PFSK-1 (cell line): Measurements from ENCODE around the gene SRPK2.

ENCODE experiments used
- FOXP2 ChIP-seq: optimal IDR thresholded peaks from 2 replicates; pipeline ENCODE3; 2011; ENCODE audit warnings: borderline replicate concordance, control low read depth, inconsistent platforms; ENCODE audit not compliant: insufficient read depth; ENCODE audit errors: extremely low read length, extremely low read depth
- POLR2AphosphoS5 ChIP-seq: IDR thresholded peaks from 2 replicates; pipeline ENCODE4 v1.6.1; 2012; ENCODE audit warnings: low read depth, mild to moderate bottlenecking, control low read depth, low read length, moderate library complexity
- REST ChIP-seq, 2 experiments: IDR thresholded peaks; 2 replicates each; pipeline versions ENCODE4 v1.6.1 to v1.8.0; 2011 to 2012; ENCODE audit warnings: low read depth in 2 of 2, low read length in 2 of 2, control low read depth in 1 of 2, inconsistent platforms in 1 of 2, mild to moderate bottlenecking in 1 of 2, moderate library complexity in 1 of 2; ENCODE audit not compliant: insufficient read depth in 1 of 2
- SIN3A ChIP-seq: IDR thresholded peaks from 2 replicates; pipeline ENCODE4 v1.6.1; 2012; ENCODE audit warnings: mild to moderate bottlenecking, low read length, moderate library complexity, borderline replicate concordance; ENCODE audit not compliant: insufficient read depth
- TAF1 ChIP-seq: IDR thresholded peaks from 2 replicates; pipeline ENCODE4 v1.6.1; 2012; ENCODE audit warnings: low read length, control low read depth, borderline replicate concordance; ENCODE audit not compliant: insufficient read depth

SRPK2 gene

GRCh38 chr7:105149827-105150226, 238.9 kb downstream of the SRPK2 start:
- TF ChIP-seq TAF1, result no peak
- no peak for TF ChIP-seq POLR2AphosphoS5
- no peak for TF ChIP-seq SIN3A
- TF ChIP-seq FOXP2, result no peak
- TF ChIP-seq REST (IDR thresholded peaks at IDR 0.05; ENCODE audit: insufficient read depth in 1 of 2, low read depth in 2 of 2, low read length in 2 of 2), result no peak

GRCh38 chr7:105141068-105141467, 247.7 kb downstream of the SRPK2 start:
- no peak for TF ChIP-seq POLR2AphosphoS5
- TF ChIP-seq REST (IDR thresholded peaks at IDR 0.05; ENCODE audit: insufficient read depth in 1 of 2, low read depth in 2 of 2, low read length in 2 of 2), result no peak
- TF ChIP-seq TAF1, result no peak
- no peak for TF ChIP-seq FOXP2
- no peak for TF ChIP-seq SIN3A

GRCh38 chr7:105139381-105139780, 249.3 kb downstream of the SRPK2 start:
- TF ChIP-seq TAF1 (no peak), REST (IDR thresholded peaks at IDR 0.05; ENCODE audit: insufficient read depth in 1 of 2, low read depth in 2 of 2, low read length in 2 of 2) (no peak), POLR2AphosphoS5 (no peak), FOXP2 (no peak), SIN3A (no peak)

GRCh38 chr7:105137898-105138297, 250.8 kb downstream of the SRPK2 start:
- TF ChIP-seq REST (IDR thresholded peaks at IDR 0.05; ENCODE audit: insufficient read depth in 1 of 2, low read depth in 2 of 2, low read length in 2 of 2), result no peak
- no peak for TF ChIP-seq SIN3A
- TF ChIP-seq TAF1, result no peak

DNA sequence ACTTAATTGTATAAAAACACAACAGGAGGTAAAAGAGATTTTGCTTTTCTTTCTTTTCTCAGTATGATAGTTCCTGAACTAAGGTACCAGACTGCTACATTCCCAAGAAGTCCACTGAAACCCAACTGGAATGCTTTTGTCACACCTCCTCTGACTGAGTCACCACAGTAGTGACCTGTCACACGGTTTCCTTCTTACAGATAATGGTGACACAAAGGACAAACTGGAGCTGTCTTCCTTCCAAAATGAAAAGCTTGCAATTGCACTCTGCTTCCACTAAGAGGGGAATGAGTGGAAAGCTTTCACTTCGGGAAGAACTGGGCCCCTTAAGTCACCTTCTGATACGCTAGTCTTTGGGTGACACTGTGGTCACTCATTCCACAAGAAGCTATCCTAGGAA, 252.5 kb downstream of the SRPK2 start:
- no peak for TF ChIP-seq REST (IDR thresholded peaks at IDR 0.05; ENCODE audit: insufficient read depth in 1 of 2, low read depth in 2 of 2, low read length in 2 of 2)
- no peak for TF ChIP-seq TAF1
- no peak for TF ChIP-seq SIN3A
- no peak for TF ChIP-seq POLR2AphosphoS5
- TF ChIP-seq FOXP2, result no peak
